Neutrophil (primary cell): ENCODE data around the gene LGALS3BP.
"Not testable (repeated sequence)": the region's sequence is repeated elsewhere in the genome, so short reads cannot be mapped to it uniquely, and the experiment has no call there.

Experiments
- H3K27ac ChIP-seq: fragments of 200-600 bp; sonication (generic); 2 replicates; pipeline ENCODE4 v1.5.1; 2016; ENCODE audit warnings: mild to moderate bottlenecking, moderate library complexity
- H3K27me3 ChIP-seq: fragments of 200-600 bp; sonication (generic); 2 replicates; pipeline ENCODE4 v1.6.0; 2016; ENCODE audit warnings: mild to moderate bottlenecking
- H3K36me3 ChIP-seq: fragments of 200-600 bp; sonication (generic); 2 replicates; pipeline ENCODE4 v1.5.1; 2017
- H3K4me1 ChIP-seq, 2 experiments: fragments of 200-600 bp in 1 of 2; sonication (generic) in 1 of 2; 1 replicate in 1 of 2; 2 replicates in 1 of 2; pipeline versions ENCODE4 v1.5.1 to v1.6.1; 2013 to 2016; ENCODE audit warnings: low read depth in 1 of 2, low read length in 1 of 2, mild to moderate bottlenecking in 1 of 2, moderate library complexity in 1 of 2; ENCODE audit not compliant: control insufficient read depth in 1 of 2, insufficient read depth in 1 of 2
- H3K4me3 ChIP-seq, 2 experiments: fragments of 200-600 bp in 1 of 2; sonication (generic) in 1 of 2; 1 replicate in 1 of 2; 2 replicates in 1 of 2; pipeline ENCODE4 v1.5.1; 2013 to 2016; ENCODE audit warnings: low read depth in 1 of 2, low read length in 1 of 2, mild to moderate bottlenecking in 1 of 2, moderate library complexity in 1 of 2
- H3K9me3 ChIP-seq: fragments of 200-600 bp; sonication (generic); 2 replicates; pipeline ENCODE4 v1.5.1; 2016
- TF ChIP-seq, protein P1 (sequence below): fragments of 200-600 bp; sonication (generic); IDR thresholded peaks from 2 replicates; pipeline ENCODE4 v1.5.1; 2016; ENCODE audit warnings: antibody characterized with exemption

Gene LGALS3BP

DNA sequence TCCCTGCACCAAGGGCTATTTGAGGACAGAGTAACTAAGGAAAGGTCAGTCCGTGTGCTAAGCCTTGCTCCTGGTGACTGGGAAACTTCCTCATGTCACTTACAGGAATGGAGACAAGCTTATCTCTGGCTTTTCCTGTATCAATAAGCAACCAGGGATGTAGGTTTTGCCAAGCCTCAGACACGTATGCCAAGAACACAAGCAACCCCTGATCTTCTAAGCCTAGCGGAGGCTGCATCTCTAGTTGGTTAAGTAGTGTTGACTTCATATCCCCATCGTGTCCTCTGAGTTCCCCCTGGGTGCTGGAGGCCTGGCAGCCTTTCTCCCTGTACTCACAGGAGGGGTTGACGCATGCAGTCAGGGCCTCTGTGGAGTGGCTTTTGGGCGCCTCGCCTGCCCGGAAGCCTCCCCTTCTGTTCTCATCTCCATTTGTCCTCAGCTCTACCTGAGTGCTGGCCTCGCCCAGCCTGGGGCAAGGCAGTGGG is 42.8 kb upstream of the LGALS3BP start:
- Histone ChIP-seq H3K4me1 (peaks cover 0 to 9% of the 10 kb centered on the region in 2 experiments), H3K9me3 (no peaks in the 10 kb centered on the region), H3K4me3 (no peak overlapping the region), H3K27me3 (peaks cover 80% of the 10 kb centered on the region), H3K36me3 (no peaks in the 10 kb centered on the region), H3K27ac (no peak overlapping the region)
- TF ChIP-seq, protein P1, sequence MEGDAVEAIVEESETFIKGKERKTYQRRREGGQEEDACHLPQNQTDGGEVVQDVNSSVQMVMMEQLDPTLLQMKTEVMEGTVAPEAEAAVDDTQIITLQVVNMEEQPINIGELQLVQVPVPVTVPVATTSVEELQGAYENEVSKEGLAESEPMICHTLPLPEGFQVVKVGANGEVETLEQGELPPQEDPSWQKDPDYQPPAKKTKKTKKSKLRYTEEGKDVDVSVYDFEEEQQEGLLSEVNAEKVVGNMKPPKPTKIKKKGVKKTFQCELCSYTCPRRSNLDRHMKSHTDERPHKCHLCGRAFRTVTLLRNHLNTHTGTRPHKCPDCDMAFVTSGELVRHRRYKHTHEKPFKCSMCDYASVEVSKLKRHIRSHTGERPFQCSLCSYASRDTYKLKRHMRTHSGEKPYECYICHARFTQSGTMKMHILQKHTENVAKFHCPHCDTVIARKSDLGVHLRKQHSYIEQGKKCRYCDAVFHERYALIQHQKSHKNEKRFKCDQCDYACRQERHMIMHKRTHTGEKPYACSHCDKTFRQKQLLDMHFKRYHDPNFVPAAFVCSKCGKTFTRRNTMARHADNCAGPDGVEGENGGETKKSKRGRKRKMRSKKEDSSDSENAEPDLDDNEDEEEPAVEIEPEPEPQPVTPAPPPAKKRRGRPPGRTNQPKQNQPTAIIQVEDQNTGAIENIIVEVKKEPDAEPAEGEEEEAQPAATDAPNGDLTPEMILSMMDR: no peak

DNA sequence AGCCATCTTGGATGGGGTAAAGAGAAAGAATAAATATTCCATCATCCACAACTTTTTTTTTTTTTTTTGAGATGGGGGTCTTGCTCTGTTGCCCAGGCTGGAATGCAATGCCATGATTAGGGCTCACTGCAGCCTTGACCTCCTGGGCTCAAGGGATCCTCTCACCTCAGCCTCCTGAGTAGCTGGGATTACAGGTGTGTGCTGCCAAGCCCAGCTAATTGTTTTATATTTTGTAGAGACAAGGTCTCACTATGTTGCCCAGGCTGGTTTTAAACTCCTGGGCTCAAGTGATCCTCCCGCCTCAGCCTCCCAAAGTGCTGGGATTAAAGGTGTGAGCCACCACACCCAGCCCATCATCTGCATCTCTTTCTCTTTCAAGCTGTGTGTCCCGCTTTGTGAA is 42.2 kb upstream of the LGALS3BP start:
- not testable (repeated sequence) for H3K36me3 ChIP-seq, H3K9me3 ChIP-seq, H3K4me3 ChIP-seq, H3K4me1 ChIP-seq, H3K27ac ChIP-seq
- H3K27me3 ChIP-seq: peaks cover 74% of the 10 kb centered on the region

DNA sequence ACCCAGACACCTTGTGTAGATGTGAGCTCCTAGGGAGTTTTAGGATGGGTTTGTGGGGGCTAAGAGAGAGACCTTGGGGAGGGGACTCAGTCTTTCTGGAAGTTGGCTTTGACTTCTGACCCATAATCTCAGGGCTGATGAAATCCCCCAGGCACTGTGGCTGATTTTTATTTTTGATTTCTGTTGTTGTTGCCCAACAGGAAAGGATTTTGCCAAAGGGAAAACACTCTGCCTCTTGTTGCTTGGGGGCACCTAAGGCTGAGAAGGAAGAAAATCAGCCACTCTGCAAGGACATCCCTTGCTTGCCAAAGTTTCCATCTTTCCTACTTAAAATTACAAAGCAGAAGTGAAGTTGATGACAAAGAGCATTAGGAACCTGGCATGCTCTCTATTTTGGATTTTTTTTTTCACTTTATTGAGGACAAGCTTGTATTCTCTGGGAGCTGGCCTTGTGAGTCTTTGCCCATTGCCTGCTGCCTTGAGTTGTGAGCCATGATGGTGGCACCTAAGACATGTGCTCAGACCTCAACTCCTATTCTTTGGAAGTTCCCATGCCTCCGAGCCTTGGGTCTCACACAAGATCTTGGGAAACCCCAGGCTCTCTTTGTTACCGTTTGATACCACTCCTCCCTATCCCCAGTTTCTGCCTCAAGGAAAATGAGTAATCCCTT is 41.0 kb upstream of the LGALS3BP start:
- Histone ChIP-seq H3K27ac (no peak overlapping the region), H3K27me3 (peaks cover 63% of the 10 kb centered on the region), H3K4me3 (no peak overlapping the region)

DNA sequence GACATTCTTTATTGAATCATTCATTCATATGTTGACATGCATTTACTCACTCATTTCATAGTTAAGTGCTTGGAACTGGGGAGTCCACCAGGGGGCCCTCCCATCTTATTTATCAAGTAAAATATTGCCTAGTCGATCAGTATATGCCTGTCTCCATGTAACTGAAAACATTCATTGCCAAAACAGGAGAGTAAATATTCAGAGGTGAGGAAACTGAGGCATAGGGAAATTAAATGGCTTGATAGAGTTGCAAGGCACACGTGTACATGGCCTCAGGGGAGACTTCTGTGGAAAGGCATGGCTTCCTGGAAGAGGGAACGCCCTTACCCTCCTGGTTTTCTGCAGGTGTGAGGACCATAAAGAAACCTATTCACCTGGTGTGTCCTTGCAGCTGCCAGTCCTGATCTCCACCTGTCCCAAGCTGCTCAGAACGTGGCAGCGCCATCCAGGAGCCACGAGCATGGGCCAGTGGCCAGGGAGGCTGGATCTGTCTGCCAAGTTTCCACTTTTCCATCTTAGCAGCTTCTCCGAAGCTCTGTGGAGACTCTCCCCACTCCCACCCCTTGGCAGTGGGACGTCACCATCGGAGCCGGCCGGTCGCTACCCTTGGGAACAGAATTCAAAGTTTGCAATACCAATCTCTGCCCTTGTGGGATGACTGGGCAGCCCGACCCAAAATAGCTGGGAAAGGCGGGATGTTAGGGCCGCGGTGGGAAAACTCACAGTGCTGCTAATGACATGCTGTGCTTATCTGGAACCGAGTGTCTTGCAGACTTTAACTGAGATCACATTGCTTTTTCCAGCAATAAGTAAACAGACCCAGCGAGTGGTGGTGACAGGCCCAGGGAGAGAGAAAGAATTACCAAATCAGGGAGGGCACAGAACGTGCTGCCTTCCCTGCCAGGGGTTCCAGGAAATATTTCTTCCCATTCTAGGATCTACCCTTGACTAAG is 40.2 kb upstream of the LGALS3BP start:
- no peak overlapping the region for H3K27ac ChIP-seq
- H3K4me1 ChIP-seq: peaks cover 0 to 9% of the 10 kb centered on the region in 2 experiments
- TF ChIP-seq, protein P1: no peak
- no peaks in the 10 kb centered on the region for H3K36me3 ChIP-seq
- no peaks in the 10 kb centered on the region for H3K9me3 ChIP-seq
- H3K4me3 ChIP-seq: no peak overlapping the region
- peaks cover 58% of the 10 kb centered on the region for H3K27me3 ChIP-seq

More for the DNA sequence above, 41.0 kb upstream of the LGALS3BP start:
- Histone ChIP-seq H3K9me3 (no peaks in the 10 kb centered on the region), H3K36me3 (no peaks in the 10 kb centered on the region), H3K4me1 (peaks cover 0 to 9% of the 10 kb centered on the region in 2 experiments)
- TF ChIP-seq, protein P1: no peak

DNA sequence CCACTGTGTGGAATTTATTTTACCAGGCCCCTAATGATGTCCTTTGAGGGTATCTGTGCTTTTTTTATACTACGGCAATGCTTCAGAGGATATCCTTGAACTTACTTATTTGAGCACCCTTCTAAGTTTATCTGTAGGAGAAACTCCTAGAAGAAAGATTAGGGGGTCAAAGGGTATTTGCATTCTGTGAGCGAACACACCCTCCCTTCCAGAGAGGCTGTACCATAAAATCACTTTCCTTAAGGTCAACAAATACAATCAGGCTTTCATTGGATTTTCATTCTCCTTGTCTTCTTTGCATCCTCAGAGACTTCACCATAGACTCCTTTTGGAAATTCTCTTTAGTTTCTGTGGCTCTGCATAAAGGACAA is 39.5 kb upstream of the LGALS3BP start:
- TF ChIP-seq, protein P1: no peak
- Histone ChIP-seq H3K36me3 (no peaks in the 10 kb centered on the region), H3K9me3 (no peaks in the 10 kb centered on the region), H3K4me3 (no peak overlapping the region), H3K4me1 (peaks cover 0 to 6% of the 10 kb centered on the region in 2 experiments), H3K27me3 (peaks cover 58% of the 10 kb centered on the region), H3K27ac (no peak overlapping the region)

DNA sequence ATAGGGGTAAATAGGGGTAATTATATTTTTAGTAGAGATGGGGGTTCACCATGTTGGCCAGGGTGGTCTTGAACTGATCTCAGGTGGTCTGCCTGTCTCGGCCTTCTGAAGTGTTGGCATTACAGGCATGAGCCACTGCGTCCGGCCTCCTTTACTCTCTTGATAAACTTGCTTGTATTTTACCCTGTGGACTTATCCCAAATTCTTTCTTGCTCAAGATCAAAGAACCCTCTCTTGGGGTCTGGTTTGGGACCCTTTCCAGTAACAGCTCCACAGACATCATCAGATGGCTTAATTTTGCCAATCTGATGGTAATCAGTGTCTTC is 38.6 kb upstream of the LGALS3BP start:
- Histone ChIP-seq H3K27ac (no peak overlapping the region), H3K4me3 (no peak overlapping the region), H3K4me1 (no peaks in the 10 kb centered on the region), H3K9me3 (no peaks in the 10 kb centered on the region), H3K36me3 (no peaks in the 10 kb centered on the region), H3K27me3 (peaks cover 58% of the 10 kb centered on the region)
- TF ChIP-seq, protein P1: no peak
